ENCODE measurements around the gene PLEK. TPM values are rescaled to one million over a fixed set of nuclear protein-coding genes. Genes with fewer than 3 reads are reported as not detected.
A peak's percentile ranks its signal among the peaks of the same experiment; 100 is the strongest.

The PLEK gene
- total RNA-seq (2013) = 365 TPM
- polyA plus RNA-seq (100 to 1,000 TPM; 351 to 708 (median 403) TPM), polyA minus RNA-seq (149 and 198 TPM in 2 replicates), total RNA-seq (574 to 2,329 (median 1,348) reads per million in 11 experiments)

GRCh38 chr2:68365087-68365486 is at the start of gene PLEK:
PLEK (plus strand) TSS chr2:68365282; CDS start chr2:68365352, 70 bp downstream.
- Mint-ChIP-seq H3K9me3 (no peaks in the 10 kb centered on the region), H3K4me3 (peak within 1 kb of the TSS; percentile 94 to 97), H3K27ac (peak within 1 kb of the TSS; percentile 96 to 99 (median 98)), H3K27me3 (ENCODE audit: low read depth in 3 of 3) (peaks cover 0 to 4% (median 0%) of the 10 kb centered on the region in 3 donors), H3K4me1 (peaks cover 62% of the 10 kb centered on the region), H3K36me3 (peaks cover 28 to 40% of the 10 kb centered on the region in 2 donors)
- WGBS (ENCODE audit: insufficient coverage) = 0% methylated on average over 7 of the region's 7 CpGs
- peaks cover 75% of the 10 kb centered on the region for H3K79me2 ChIP-seq (ENCODE audit: insufficient read depth, low read length)
- peak within 1 kb of the TSS; percentile 79 to 98 (median 93) for H3K4me3 ChIP-seq (replicated peaks in 1 of 3; ENCODE audit: low read depth in 2 of 3, low read length in 3 of 3)
- H3K9ac ChIP-seq (ENCODE audit: insufficient read depth, low read length, poor library complexity, severe bottlenecking) = peak within 1 kb of the TSS; percentile 86
- H3K36me3 ChIP-seq (replicated peaks in 1 of 2; ENCODE audit: control insufficient read depth in 1 of 2, insufficient read depth in 2 of 2, low read length in 2 of 2) = peaks cover 3 to 20% of the 10 kb centered on the region in 2 donors
- TF ChIP-seq CTCF (IDR thresholded peaks at IDR 0.05) = no peak
- H4K20me1 ChIP-seq (ENCODE audit: insufficient read depth, low read length) = peaks cover 44% of the 10 kb centered on the region
- peak within 1 kb of the TSS; percentile 90 to 96 for H3K27ac ChIP-seq (ENCODE audit: low read depth in 1 of 2, low read length in 2 of 2)
- H3K27me3 ChIP-seq (ENCODE audit: control insufficient read depth in 2 of 2, insufficient read depth in 2 of 2, low read length in 2 of 2) = no peaks in the 10 kb centered on the region
- H3K9me3 ChIP-seq (replicated peaks in 1 of 2; ENCODE audit: control insufficient read depth in 1 of 2, insufficient read depth in 1 of 2, low read length in 2 of 2) = no peaks in the 10 kb centered on the region
- H3K4me2 ChIP-seq (replicated peaks; ENCODE audit: extremely low read depth, low read length, poor library complexity, severe bottlenecking) = peak within 1 kb of the TSS; percentile 93
- peak; percentile 93 to 97 (median 95) for DNase-seq
- peaks cover 54 to 67% of the 10 kb centered on the region in 2 donors for H3K4me1 ChIP-seq (ENCODE audit: control insufficient read depth in 1 of 2, insufficient read depth in 2 of 2, low read length in 2 of 2)
- H2AFZ ChIP-seq (ENCODE audit: insufficient read depth, low read depth, low read length, poor library complexity, severe bottlenecking) = no peak within 1 kb of the TSS
- intact Hi-C loops (cut with micrococcal nuclease) = loop anchor here in 1 of 2 donors (5.0 kb wide), 2 partner anchors 62 to 77 kb away; no protein-coding TSS in a partner anchor

- H3K27me3 ChIP-seq (ENCODE audit: control insufficient read depth in 2 of 2, insufficient read depth in 2 of 2, low read length in 2 of 2) = peaks cover 8 to 30% of the 10 kb centered on the region in 2 donors
- Mint-ChIP-seq H3K36me3 (peaks cover 0 to 2% of the 10 kb centered on the region in 2 donors), H3K27ac (no peak overlapping the region), H3K4me3 (no peak overlapping the region), H3K4me1 (peaks cover 13% of the 10 kb centered on the region), H3K27me3 (ENCODE audit: low read depth in 3 of 3) (peaks cover 24 to 37% (median 25%) of the 10 kb centered on the region in 3 donors), H3K9me3 (peaks cover 0 to 7% (median 0%) of the 10 kb centered on the region in 7 donors)
- H3K9me3 ChIP-seq (replicated peaks in 1 of 2; ENCODE audit: control insufficient read depth in 1 of 2, insufficient read depth in 1 of 2, low read length in 2 of 2) = no peaks in the 10 kb centered on the region
- no peak overlapping the region for H3K4me3 ChIP-seq (replicated peaks in 1 of 3; ENCODE audit: low read depth in 2 of 3, low read length in 3 of 3)
- no CpG with 5 or more reads among the region's 2 CpGs for WGBS (ENCODE audit: insufficient coverage)
- H3K9ac ChIP-seq (ENCODE audit: insufficient read depth, low read length, poor library complexity, severe bottlenecking) = no peak overlapping the region
- H3K4me1 ChIP-seq (ENCODE audit: control insufficient read depth in 1 of 2, insufficient read depth in 2 of 2, low read length in 2 of 2) = peaks cover 17 to 20% of the 10 kb centered on the region in 2 donors
- H4K20me1 ChIP-seq (ENCODE audit: insufficient read depth, low read length) = no peaks in the 10 kb centered on the region
- intact Hi-C loops (cut with micrococcal nuclease) = no loop called here
- no peak overlapping the region for H3K27ac ChIP-seq (ENCODE audit: low read depth in 1 of 2, low read length in 2 of 2)
- H3K4me2 ChIP-seq (replicated peaks; ENCODE audit: extremely low read depth, low read length, poor library complexity, severe bottlenecking) = no peak overlapping the region
- H3K79me2 ChIP-seq (ENCODE audit: insufficient read depth, low read length) = no peaks in the 10 kb centered on the region
- H2AFZ ChIP-seq (ENCODE audit: insufficient read depth, low read depth, low read length, poor library complexity, severe bottlenecking) = no peak overlapping the region
- TF ChIP-seq CTCF (IDR thresholded peaks at IDR 0.05) = no peak
- no peak for DNase-seq
- no peaks in the 10 kb centered on the region for H3K36me3 ChIP-seq (replicated peaks in 1 of 2; ENCODE audit: control insufficient read depth in 1 of 2, insufficient read depth in 2 of 2, low read length in 2 of 2)
Observed at GRCh38 chr2:68316111-68316510, 49.0 kb upstream of the PLEK start.

All from CD14-positive monocyte (primary cell).